ENCODE data around the gene TBCD. TPM values are rescaled to one million over a fixed set of nuclear protein-coding genes. Genes with fewer than 3 reads are reported as not detected.

The TBCD gene
- total and polyA plus RNA-seq, 2 donors, result 140 to 292 TPM

GRCh38 chr17:82876149-82876548 lies 124.3 kb downstream of the TBCD start:
- no peak for DNase-seq (ENCODE audit: low read depth in 6 of 9, low spot score in 9 of 9)
- Histone ChIP-seq H3K9me3 (ENCODE audit: control insufficient read depth in 2 of 2, insufficient read depth in 1 of 2, low read length in 1 of 2) (peaks cover 1 to 3% of the 10 kb centered on the region in 2 donors), H3K27me3 (ENCODE audit: control insufficient read depth in 2 of 2, insufficient read depth in 1 of 2, low read length in 1 of 2) (no peaks in the 10 kb centered on the region), H3K36me3 (ENCODE audit: control insufficient read depth in 2 of 2, insufficient read depth in 2 of 2, low read length in 1 of 2) (peaks cover 22 to 24% of the 10 kb centered on the region in 2 donors), H3K4me1 (ENCODE audit: control insufficient read depth in 2 of 2, insufficient read depth in 2 of 2, low read length in 2 of 2) (peaks cover 17 to 92% of the 10 kb centered on the region in 2 donors), H3K27ac (ENCODE audit: low read depth in 1 of 2, low read length in 1 of 2) (peak overlapping the region in 1 of 2 donors; percentile 46), H3K4me3 (ENCODE audit: low read length in 2 of 2) (no peak overlapping the region)
- 85% methylated on average over 18 of the region's 18 CpGs for WGBS

DNA sequence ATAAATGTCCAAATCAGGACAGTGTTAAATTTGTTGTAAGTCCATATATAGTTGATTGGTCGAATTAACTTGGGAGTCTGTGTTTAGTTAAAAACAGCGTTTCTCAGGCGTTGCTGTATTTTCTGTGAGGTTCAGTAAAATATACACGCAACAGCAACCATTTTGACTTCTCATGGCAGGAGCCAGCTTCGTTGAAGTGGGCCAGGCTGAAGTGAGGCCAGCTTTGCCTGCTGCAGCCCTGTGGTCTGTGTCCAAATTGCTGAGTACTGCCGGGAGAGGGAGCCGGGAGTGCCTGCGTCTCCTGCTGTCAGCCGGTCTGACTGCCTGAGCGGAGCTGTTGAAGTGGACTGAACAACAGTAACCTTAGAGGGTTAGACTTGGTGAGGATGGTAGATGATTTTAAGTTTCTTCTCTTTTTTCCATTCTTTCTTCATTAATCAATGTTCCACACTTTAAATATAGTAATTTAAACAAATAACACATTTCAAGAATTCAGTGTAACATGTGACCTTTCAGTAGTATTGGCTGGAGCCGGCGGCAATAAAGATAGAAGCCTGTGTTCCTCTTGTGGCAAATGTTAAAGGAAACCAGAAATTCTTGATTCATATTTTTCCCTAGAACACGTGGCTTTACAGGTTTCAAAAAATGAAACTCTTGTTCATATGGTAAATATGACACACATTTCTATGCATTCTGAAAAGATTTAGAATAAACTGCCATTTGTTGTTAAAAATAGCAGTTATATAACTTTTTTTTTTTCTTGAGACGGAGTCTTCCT lies 124.9 kb downstream of the TBCD start:
- H3K4me1 ChIP-seq (ENCODE audit: control insufficient read depth in 2 of 2, insufficient read depth in 2 of 2, low read length in 2 of 2), result peaks cover 16 to 92% of the 10 kb centered on the region in 2 donors
- no peak for DNase-seq (ENCODE audit: low read depth in 6 of 9, low spot score in 9 of 9)
- 54% methylated on average over 14 of the region's 14 CpGs for WGBS

GRCh38 chr17:82878527-82878926 lies 126.7 kb downstream of the TBCD start:
- H3K27me3 ChIP-seq (ENCODE audit: control insufficient read depth in 2 of 2, insufficient read depth in 1 of 2, low read length in 1 of 2), result no peaks in the 10 kb centered on the region
- H3K36me3 ChIP-seq (ENCODE audit: control insufficient read depth in 2 of 2, insufficient read depth in 2 of 2, low read length in 1 of 2), result peaks cover 10 to 12% of the 10 kb centered on the region in 2 donors
- DNase-seq (ENCODE audit: low read depth in 6 of 9, low spot score in 9 of 9), result no peak
- WGBS, result 31% methylated on average over 9 of the region's 9 CpGs
- peaks cover 1 to 7% of the 10 kb centered on the region in 2 donors for H3K9me3 ChIP-seq (ENCODE audit: control insufficient read depth in 2 of 2, insufficient read depth in 1 of 2, low read length in 1 of 2)
- peaks cover 21 to 92% of the 10 kb centered on the region in 2 donors for H3K4me1 ChIP-seq (ENCODE audit: control insufficient read depth in 2 of 2, insufficient read depth in 2 of 2, low read length in 2 of 2)
- H3K4me3 ChIP-seq (ENCODE audit: low read length in 2 of 2), result no peak overlapping the region
- no peak overlapping the region for H3K27ac ChIP-seq (ENCODE audit: low read depth in 1 of 2, low read length in 1 of 2)

More for the DNA sequence above, 124.9 kb downstream of the TBCD start:
- Histone ChIP-seq H3K9me3 (ENCODE audit: control insufficient read depth in 2 of 2, insufficient read depth in 1 of 2, low read length in 1 of 2) (peaks cover 1 to 3% of the 10 kb centered on the region in 2 donors), H3K4me3 (ENCODE audit: low read length in 2 of 2) (no peak overlapping the region), H3K36me3 (ENCODE audit: control insufficient read depth in 2 of 2, insufficient read depth in 2 of 2, low read length in 1 of 2) (peaks cover 19 to 20% of the 10 kb centered on the region in 2 donors), H3K27me3 (ENCODE audit: control insufficient read depth in 2 of 2, insufficient read depth in 1 of 2, low read length in 1 of 2) (no peaks in the 10 kb centered on the region), H3K27ac (ENCODE audit: low read depth in 1 of 2, low read length in 1 of 2) (peak overlapping the region; percentile 58 to 64)

- H3K27ac ChIP-seq (ENCODE audit: low read depth in 1 of 2, low read length in 1 of 2), result no peak overlapping the region
- H3K27me3 ChIP-seq (ENCODE audit: control insufficient read depth in 2 of 2, insufficient read depth in 1 of 2, low read length in 1 of 2), result no peaks in the 10 kb centered on the region
- peaks cover 28 to 92% of the 10 kb centered on the region in 2 donors for H3K4me1 ChIP-seq (ENCODE audit: control insufficient read depth in 2 of 2, insufficient read depth in 2 of 2, low read length in 2 of 2)
- no peak overlapping the region for H3K4me3 ChIP-seq (ENCODE audit: low read length in 2 of 2)
- H3K9me3 ChIP-seq (ENCODE audit: control insufficient read depth in 2 of 2, insufficient read depth in 1 of 2, low read length in 1 of 2), result peaks cover 1 to 8% of the 10 kb centered on the region in 2 donors
- peaks cover 10% of the 10 kb centered on the region in 2 donors for H3K36me3 ChIP-seq (ENCODE audit: control insufficient read depth in 2 of 2, insufficient read depth in 2 of 2, low read length in 1 of 2)
- no peak for DNase-seq (ENCODE audit: low read depth in 6 of 9, low spot score in 9 of 9)
- whole genome bisulfite sequencing, result 96% methylated on average over 15 of the region's 15 CpGs
Observed at GRCh38 chr17:82879241-82879640, 127.4 kb downstream of the TBCD start.

DNA sequence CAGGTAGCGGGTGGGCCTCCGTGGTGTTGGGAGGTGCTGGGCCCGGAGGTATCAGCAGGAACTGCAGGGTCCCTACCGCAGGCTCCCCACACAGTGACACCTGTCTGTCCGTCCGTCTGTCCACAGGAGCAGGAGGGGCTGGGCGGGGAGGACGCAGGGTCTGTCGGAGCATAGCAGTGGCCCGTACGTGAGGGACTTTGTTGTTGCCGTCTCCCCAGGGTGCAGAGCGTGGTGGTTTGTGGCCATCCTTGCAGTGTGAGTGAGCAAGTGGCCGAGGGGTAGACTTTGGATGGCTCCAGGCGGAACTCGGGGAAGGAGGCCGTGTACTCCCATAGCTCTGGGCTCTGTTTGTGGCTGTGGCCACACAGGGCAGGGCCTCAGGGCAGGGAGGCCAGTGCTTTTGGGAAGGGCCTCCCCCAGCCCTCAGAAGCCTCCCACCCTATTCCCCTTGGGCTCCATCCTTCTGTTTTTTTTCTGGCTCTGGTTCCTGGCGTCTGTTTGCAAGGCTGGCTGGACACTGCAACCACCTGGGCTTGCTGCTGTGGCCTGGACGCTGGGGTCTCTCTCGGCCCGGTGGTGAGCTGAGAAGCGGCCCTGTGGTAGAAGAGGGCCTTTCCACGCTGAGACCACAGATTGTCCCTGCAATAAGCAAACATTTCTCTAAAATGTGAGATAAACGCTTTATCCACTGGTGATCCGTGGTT lies 128.9 kb downstream of the TBCD start:
- Histone ChIP-seq H3K4me3 (ENCODE audit: low read length in 2 of 2) (no peak overlapping the region), H3K9me3 (ENCODE audit: control insufficient read depth in 2 of 2, insufficient read depth in 1 of 2, low read length in 1 of 2) (peaks cover 1 to 8% of the 10 kb centered on the region in 2 donors), H3K36me3 (ENCODE audit: control insufficient read depth in 2 of 2, insufficient read depth in 2 of 2, low read length in 1 of 2) (peaks cover 5 to 10% of the 10 kb centered on the region in 2 donors), H3K27ac (ENCODE audit: low read depth in 1 of 2, low read length in 1 of 2) (peak overlapping the region in 1 of 2 donors; percentile 93), H3K27me3 (ENCODE audit: control insufficient read depth in 2 of 2, insufficient read depth in 1 of 2, low read length in 1 of 2) (no peaks in the 10 kb centered on the region), H3K4me1 (ENCODE audit: control insufficient read depth in 2 of 2, insufficient read depth in 2 of 2, low read length in 2 of 2) (peaks cover 39 to 92% of the 10 kb centered on the region in 2 donors)
- DNase-seq (ENCODE audit: low read depth in 6 of 9, low spot score in 9 of 9), result no peak
- WGBS, result 96% methylated on average over 25 of the region's 25 CpGs

- Histone ChIP-seq H3K36me3 (ENCODE audit: control insufficient read depth in 2 of 2, insufficient read depth in 2 of 2, low read length in 1 of 2) (peaks cover 5 to 6% of the 10 kb centered on the region in 2 donors), H3K9me3 (ENCODE audit: control insufficient read depth in 2 of 2, insufficient read depth in 1 of 2, low read length in 1 of 2) (peaks cover 1 to 10% of the 10 kb centered on the region in 2 donors), H3K4me1 (ENCODE audit: control insufficient read depth in 2 of 2, insufficient read depth in 2 of 2, low read length in 2 of 2) (peaks cover 41 to 93% of the 10 kb centered on the region in 2 donors), H3K4me3 (ENCODE audit: low read length in 2 of 2) (no peak overlapping the region), H3K27ac (ENCODE audit: low read depth in 1 of 2, low read length in 1 of 2) (peak overlapping the region in 1 of 2 donors; percentile 93), H3K27me3 (ENCODE audit: control insufficient read depth in 2 of 2, insufficient read depth in 1 of 2, low read length in 1 of 2) (no peaks in the 10 kb centered on the region)
- no peak for DNase-seq (ENCODE audit: low read depth in 6 of 9, low spot score in 9 of 9)
- 75% methylated on average over 21 of the region's 21 CpGs for WGBS
Observed at GRCh38 chr17:82881324-82881823, 129.5 kb downstream of the TBCD start.

DNA sequence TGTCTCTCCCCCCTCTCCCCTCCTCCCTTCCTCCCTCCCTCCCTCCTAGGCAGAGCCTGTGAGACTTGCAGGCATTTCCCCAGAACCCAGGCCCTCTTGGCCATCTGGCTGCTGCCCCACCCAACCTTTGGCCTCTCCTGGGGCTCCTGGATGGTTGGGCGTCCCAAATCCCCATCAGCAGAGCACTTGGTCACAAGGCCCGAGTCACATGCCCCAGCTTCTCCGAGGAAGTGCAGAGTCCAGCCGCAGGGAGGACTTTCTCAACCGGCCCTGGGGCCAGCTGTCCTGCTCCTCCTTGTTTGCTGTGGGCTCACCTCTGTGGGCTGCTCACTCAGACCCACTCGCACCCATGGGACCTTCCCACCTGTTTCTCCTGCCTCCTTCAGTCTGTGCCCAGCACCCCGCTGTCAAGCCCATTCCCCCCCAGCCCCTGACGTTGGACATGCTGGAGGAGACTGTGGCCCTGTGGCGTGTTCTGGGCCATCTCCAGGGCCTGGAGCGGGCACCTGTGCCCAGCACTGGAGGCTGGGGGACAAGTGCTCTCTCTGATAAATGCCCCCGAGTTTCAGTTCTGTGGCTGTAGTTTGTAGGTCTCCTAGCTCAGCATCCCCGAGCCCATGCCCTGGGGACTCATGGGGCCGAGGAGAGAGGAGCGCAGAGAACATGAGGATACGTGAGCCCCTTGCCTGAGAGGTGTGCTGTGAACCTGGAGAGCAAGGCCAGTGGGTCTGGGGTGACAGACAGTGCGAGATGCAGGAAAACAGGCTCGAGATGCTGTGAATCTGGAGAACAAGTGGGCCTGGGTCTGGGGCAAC lies 130.2 kb downstream of the TBCD start:
- H3K9me3 ChIP-seq (ENCODE audit: control insufficient read depth in 2 of 2, insufficient read depth in 1 of 2, low read length in 1 of 2), result peaks cover 0 to 10% of the 10 kb centered on the region in 2 donors
- H3K4me1 ChIP-seq (ENCODE audit: control insufficient read depth in 2 of 2, insufficient read depth in 2 of 2, low read length in 2 of 2), result peaks cover 43 to 92% of the 10 kb centered on the region in 2 donors
- 77% methylated on average over 17 of the region's 17 CpGs for WGBS
- no peak for DNase-seq (ENCODE audit: low read depth in 6 of 9, low spot score in 9 of 9)
- H3K27me3 ChIP-seq (ENCODE audit: control insufficient read depth in 2 of 2, insufficient read depth in 1 of 2, low read length in 1 of 2), result no peaks in the 10 kb centered on the region
- peak overlapping the region; percentile 82 to 93 for H3K27ac ChIP-seq (ENCODE audit: low read depth in 1 of 2, low read length in 1 of 2)
- peaks cover 5 to 6% of the 10 kb centered on the region in 2 donors for H3K36me3 ChIP-seq (ENCODE audit: control insufficient read depth in 2 of 2, insufficient read depth in 2 of 2, low read length in 1 of 2)
- H3K4me3 ChIP-seq (ENCODE audit: low read length in 2 of 2), result peak overlapping the region in 1 of 2 donors; percentile 14

DNA sequence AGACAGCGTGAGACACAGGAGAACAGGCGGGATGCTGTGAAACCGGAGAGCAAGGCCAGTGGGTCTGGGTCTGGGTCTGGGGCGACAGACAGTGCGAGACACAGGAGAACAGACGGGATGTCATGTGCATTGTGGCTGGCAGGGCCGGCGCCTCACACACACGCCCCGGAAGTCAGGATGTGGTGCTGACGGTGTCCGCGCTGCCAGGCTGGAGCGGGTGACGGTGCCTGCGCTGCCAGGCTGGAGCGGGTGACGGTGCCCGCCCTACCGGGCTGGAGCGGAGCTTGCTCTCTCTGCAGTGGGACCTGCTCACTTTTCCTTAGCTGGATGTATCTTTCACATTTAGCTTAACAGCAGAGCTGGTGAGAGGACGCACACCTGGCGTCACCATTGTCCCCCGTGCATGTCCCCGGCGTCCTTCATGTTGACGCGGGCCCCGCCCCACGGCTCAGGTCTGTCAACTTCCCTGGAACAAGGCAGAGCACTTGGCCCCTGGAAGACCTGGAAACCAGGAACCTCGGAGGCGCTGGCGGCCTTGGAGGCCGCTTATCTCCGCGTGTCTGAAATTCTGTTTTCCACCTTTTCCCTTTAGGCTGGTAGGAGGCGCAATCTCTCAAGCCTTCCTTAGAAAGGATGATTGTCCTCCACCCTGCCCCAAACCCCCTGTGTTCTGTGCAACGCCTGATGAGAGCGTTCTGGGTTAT lies 131.0 kb downstream of the TBCD start:
- Histone ChIP-seq H3K36me3 (ENCODE audit: control insufficient read depth in 2 of 2, insufficient read depth in 2 of 2, low read length in 1 of 2) (peaks cover 5 to 9% of the 10 kb centered on the region in 2 donors), H3K4me1 (ENCODE audit: control insufficient read depth in 2 of 2, insufficient read depth in 2 of 2, low read length in 2 of 2) (peaks cover 46 to 96% of the 10 kb centered on the region in 2 donors), H3K9me3 (ENCODE audit: control insufficient read depth in 2 of 2, insufficient read depth in 1 of 2, low read length in 1 of 2) (peaks cover 0 to 10% of the 10 kb centered on the region in 2 donors), H3K27me3 (ENCODE audit: control insufficient read depth in 2 of 2, insufficient read depth in 1 of 2, low read length in 1 of 2) (no peaks in the 10 kb centered on the region), H3K27ac (ENCODE audit: low read depth in 1 of 2, low read length in 1 of 2) (peak overlapping the region; percentile 82 to 93), H3K4me3 (ENCODE audit: low read length in 2 of 2) (peak overlapping the region in 1 of 2 donors; percentile 14)
- WGBS, result 28% methylated on average over 39 of the region's 39 CpGs
- peak in 3 of 9 donors; percentile 60 to 79 (median 65) for DNase-seq (ENCODE audit: low read depth in 6 of 9, low spot score in 9 of 9)
